Epithelial cell of proximal tubule (primary cell): ENCODE measurements around the gene TOMM34. TPM values are rescaled to one million over a fixed set of nuclear protein-coding genes. Genes with fewer than 3 reads are reported as not detected.
A peak's percentile ranks its signal among the peaks of the same experiment; 100 is the strongest.

Source experiments
- DNase-seq: peaks from one replicate; pipeline ENCODE4 v3.0.0-alpha.2; 2011; ENCODE audit warnings: low read depth
- H3K4me3 ChIP-seq: 2 replicates; pipeline ENCODE4 v1.5.1; 2011; ENCODE audit warnings: low read depth, mild to moderate bottlenecking, low read length
- CTCF ChIP-seq: conservative IDR thresholded peaks from 2 replicates; pipeline ENCODE4 v1.5.1; 2012; ENCODE audit warnings: low read depth, mild to moderate bottlenecking, low read length
- total RNA-seq: library from RNA; depleted of rRNA; stranded (reverse); fragments of >200 nt; gene quantifications from 2 replicates; pipeline ENCODE4 v1.2.3, GENCODE V29; 2015

TOMM34 gene
- total RNA-seq, 1 donor from 2014 or later: 74.3 TPM

DNA sequence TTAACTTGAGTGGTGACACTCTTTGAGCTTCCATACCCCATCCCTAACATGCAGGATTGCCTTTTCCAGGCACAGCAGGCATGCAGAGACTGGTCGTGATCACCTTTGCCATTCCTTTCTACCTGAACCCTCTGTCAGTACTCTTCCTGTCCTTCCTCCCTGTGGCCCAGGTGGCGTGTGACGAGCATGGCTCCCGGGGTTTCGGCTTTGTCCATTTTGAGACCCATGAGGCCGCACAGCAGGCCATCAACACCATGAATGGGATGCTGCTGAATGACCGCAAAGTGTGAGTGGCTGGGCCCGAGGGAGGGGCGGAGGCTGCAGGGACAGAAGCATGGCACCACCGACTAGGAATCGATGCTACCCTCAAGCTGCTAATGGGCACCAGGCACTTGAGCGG, 43.6 kb downstream of the TOMM34 start:
- H3K4me3 ChIP-seq: no peak overlapping the region
- no peak for DNase-seq
- TF ChIP-seq CTCF: no peak

GRCh38 chr20:44914924-44915323, 45.3 kb downstream of the TOMM34 start:
- DNase-seq: no peak
- no peak for TF ChIP-seq CTCF
- H3K4me3 ChIP-seq: no peak overlapping the region

DNA sequence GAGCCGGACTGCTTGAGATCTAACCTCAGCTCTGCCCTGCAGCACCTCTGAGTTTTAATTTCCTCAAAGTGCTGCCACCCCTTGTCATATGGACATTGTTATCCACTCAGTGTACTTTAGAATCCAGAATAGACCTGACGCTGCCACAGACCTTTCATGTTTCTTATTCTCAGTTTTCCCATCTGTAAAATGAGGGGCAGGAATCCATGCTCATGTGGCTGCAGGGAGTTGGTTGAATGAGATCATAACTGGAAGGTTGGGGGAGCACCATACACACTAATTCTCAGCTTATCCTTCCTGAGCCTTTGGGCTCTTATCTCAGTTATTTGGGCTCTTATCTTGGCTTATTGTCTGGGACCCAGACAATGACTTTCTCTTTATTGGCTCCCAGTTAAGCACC, 48.0 kb downstream of the TOMM34 start:
- no peak for TF ChIP-seq CTCF
- DNase-seq: no peak
- no peak overlapping the region for H3K4me3 ChIP-seq

GRCh38 chr20:44911264-44911921, 48.8 kb downstream of the TOMM34 start:
- peak overlapping the region; percentile 79 for H3K4me3 ChIP-seq
- DNase-seq: peak; percentile 26
- peak; percentile 78 for TF ChIP-seq CTCF

- peak overlapping the region; percentile 79 for H3K4me3 ChIP-seq
- no peak for TF ChIP-seq CTCF
- DNase-seq: no peak
These were observed 49.4 kb downstream of the TOMM34 start for GRCh38 chr20:44910690-44911262.

- no peak for DNase-seq
- no peak for TF ChIP-seq CTCF
- H3K4me3 ChIP-seq: peak within 1 kb of the TSS; percentile 79
These were observed 50.1 kb downstream of the TOMM34 start, which contains the start of gene PABPC1L for GRCh38 chr20:44909872-44910689. Gene PABPC1L (plus strand): TSS chr20:44910060. CDS start chr20:44910144, 84 bp downstream.
